ENCODE data around the gene KRTAP2-2.

- no peak for TF ChIP-seq GATA2 (IDR thresholded peaks at IDR 0.05; ENCODE audit: low read depth, low read length)
- no peak for TF ChIP-seq GATA3 (IDR thresholded peaks at IDR 0.05; ENCODE audit: low read depth, low read length)
Observed at GRCh38 chr17:41057547-41057946, 2.5 kb upstream of the KRTAP2-2 start.
